Embryonic facial prominence (tissue), 1 donor: Measurements from ENCODE around the gene KRT14.
"Not testable (repeated sequence)": the region's sequence is repeated elsewhere in the genome, so short reads cannot be mapped to it uniquely, and the experiment has no call there.

Source experiments
- DNase-seq: peaks from one replicate; pipeline ENCODE4 v3.0.0-alpha.2; 2016; ENCODE audit errors: extremely low spot score

The KRT14 gene

DNA sequence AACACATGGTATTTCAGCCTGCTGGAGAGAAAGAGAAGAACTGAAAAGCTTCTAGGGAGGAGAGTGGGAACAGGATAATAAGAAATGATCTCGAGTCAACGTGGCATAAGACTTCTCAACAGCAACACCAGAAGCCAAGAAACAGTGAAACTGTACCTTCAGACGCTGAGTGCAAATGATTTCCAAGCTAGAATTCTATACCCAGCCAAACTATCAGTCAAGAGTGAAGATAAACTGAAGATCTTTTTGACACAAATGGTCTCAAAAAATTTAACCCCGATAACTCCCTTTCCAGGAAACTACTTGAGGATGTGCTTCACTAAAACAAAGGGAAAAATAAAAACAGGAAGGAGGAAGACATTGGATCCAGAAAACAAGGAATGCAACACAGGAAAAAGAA, 20.2 kb upstream of the KRT14 start:
- not testable (repeated sequence) for DNase-seq

DNA sequence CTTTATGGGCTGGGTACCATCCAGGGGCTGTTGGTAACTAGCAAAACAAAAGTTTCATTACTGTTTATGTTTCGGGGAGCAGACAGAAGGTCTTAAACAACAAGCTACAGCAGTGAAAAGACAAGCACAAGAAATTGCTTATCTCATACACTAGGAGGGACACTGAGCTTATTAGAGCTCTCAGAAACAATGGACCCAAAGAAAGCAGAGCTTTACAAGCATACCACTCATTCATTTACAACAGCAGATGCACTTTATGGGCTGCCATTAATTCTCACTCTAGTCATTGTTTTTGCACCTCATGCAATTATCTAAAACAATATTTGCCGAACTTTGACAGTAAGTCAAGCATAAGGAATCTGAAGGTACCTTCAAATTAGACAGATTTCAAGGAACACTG, 15.8 kb upstream of the KRT14 start:
- DNase-seq = no peak

DNA sequence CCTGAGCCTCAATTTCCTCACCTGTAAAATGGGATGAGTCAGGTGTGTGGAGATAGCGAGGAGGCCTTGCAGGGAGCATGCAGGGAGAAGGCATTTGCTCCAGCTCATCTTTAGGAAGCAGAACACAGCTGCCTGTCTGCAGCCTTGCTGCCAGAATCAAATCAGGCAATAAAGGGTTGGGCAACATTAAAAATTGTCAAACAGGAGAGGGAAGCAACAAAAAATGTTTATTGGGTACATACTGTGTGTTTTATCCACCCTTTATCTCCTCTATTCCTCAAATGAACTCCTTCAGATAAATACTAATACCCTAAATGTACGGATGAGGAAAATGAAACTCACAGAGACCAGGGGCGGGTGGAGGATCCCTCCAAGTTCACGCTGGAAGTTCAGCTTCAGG, 13.6 kb upstream of the KRT14 start:
- DNase-seq = no peak

DNA sequence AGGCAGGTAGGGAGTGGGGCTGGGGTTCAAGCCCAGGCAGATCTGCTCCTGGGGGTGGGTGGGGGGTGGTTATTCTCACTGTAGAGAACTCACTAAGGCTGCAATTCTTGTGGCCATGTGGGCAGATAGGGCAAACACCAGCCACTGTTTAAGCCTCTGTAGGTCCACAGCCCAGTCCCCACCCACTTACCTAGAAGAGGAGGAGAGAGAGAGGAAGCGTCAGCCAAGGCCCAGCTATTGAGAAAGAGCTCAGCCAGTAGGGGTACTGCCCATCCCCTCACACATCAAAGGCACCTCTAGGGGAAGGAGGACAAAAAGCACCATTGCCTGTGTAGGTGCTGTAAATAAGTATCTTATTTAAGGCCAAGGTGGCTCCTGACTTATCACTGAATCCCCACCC, 13.0 kb upstream of the KRT14 start:
- DNase-seq = no peak

DNA sequence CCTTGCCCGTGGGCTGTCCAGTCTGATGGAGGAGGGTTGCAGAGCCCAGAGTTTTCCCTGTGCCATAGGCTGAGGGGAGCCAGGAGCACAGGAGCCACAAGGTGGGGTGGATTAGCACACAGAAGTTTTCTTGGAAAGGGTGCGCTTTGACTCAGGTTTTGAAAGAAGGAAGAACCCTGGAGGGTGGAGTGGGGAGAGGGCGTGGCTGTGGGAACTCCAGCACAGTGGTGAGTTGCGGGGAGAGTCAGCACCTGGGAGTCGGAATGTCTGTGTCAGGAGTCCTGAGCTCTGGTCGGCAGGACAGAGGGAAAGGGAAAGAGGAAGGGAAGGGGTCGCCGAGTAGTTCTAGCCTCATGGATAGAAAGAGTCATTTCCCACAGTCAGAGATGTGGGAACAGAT, 8.9 kb upstream of the KRT14 start:
- no peak for DNase-seq

DNA sequence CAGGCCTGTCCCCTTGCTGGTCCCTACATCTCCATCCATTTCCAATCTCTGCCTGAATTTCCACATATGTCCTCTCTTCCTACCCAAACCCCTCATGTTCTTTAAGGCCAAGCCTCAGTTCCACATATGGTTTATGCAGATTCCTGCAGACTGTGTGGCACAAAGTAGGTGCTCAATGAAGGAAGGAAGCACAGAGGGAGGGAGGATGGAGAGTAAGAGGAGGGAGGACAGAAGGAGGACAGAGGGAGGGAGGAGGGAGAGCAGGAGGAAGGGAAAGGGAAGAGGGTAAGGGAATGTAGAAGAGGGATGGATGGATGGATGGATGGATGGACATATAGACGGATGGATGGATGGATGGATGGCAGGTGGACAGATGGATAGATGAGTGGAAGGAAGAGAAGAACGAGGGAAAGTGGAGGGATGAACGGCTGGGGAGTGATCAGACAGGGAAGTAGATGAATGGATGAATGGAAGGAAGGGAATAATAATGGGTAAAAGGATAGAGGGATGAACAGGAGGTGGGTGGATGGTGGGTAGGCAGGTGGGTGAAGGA, 7.7 kb upstream of the KRT14 start:
- DNase-seq = no peak

DNA sequence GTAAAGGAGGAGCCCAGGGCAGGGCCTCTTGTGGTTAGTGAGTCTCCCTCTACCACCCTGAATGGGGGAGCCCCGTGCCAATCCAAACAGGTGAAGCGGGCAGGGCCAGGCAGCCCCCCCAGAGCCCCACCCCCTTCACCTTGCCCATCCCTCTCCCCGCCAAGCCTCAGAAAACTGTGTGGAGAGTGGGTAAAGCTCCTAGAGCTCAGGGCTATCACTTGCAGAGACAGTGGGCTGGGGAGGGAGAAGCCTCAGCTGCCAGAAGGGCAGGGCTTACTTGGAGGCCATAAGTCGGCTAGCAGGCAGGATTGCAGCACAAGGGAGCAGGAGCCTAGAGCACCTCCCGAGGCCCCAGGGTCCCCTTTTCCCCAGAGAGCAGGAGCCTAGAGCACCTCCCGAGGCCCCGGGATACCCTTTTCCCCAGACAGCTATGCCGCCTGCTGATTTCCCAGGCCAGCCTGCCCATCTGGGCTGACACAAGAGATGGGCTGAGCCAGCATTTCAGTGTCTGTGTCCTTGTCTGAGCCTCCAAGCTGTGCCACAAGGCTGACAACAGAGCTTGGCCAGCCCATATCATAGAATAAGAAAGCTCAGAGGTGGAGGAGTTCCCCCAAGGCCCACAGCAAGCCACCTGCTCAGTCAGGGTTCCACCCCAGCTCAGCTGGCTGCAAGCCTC, 6.7 kb upstream of the KRT14 start:
- no peak for DNase-seq

DNA sequence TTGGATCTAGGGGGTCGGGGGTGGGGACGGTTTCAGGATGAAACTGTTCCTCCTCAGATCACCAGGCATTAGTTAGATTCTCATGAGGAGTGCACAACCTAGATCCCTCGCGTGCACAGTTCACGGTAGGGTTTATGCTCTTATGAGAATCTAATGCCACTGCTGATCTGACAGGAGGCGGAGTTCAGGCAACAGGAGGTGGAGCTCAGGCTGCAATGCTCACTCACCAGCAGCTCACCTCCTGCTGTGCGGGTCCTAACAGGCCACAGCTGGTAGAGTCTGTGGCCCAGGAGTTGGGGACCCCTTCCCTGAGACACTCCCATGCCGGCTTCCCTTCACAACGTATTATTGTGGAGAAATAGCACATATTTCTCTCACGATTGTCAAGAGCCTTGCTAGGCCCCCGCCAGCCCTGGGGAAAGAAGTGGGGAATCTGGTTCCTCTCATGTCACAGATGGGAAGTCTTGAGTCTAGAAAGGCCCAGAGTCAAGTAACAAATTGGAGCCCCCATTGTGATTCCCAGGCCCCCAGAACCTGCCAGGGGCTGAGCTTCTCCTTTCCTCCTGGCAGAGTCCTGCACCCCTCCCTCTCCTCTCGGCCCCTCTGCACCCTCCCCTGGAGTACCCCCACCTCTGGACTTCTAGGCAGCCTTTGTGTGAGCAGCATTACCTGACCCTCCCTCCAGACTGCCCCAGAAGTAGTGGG, 6.1 kb upstream of the KRT14 start:
- DNase-seq = no peak

DNA sequence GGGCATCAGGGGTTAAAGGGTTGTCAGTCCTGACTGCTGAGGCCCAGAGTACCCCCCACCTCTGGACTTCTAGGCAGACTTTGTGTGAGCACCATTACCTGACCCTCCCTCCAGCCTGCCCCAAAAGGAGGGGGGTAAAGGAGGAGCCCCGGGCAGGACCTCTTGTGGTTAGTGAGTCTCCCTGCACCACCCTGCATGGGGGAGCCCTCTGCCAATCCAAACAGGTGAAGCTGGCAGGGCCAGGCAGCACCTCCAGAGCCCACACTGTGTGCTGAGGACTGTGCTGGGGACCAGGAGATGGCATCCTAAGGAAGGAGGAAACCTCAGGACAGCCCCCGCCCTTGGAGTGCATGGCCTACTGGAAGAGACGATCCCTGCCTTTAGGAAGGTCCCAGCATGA, 2.6 kb upstream of the KRT14 start:
- DNase-seq = no peak

DNA sequence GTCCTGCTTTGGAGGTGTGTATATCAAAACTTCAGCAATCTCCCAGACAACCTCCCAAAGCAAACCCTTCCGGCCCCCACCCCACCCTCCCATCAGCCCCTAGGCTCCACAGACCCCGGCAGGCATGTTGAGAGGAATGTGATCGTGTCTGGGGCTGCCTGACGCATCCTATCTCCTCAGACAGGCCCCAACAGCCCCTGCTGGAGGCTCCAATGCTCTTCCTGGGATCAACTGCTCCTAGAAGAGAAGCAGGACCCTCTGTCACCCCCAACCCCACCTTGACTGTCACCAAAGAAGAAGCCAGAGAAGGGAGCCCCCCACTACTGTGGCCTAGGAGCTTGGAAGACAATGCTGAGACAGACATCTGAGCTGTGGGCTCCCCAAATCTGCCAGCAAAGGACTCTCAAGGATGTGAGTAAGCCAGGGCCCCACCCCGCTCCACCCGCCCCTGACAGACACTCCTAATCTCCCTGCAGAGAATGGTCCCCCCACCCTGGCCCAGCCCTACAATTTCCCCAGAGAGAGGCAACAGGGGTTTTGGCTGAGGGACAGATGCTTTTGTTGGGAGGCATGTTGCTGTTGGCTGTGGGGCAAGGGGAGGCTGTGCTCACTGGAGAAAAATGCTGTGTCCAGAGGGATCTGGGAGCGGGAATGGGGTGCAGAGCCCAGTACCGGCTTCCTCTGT, 1.6 kb upstream of the KRT14 start:
- DNase-seq = no peak

DNA sequence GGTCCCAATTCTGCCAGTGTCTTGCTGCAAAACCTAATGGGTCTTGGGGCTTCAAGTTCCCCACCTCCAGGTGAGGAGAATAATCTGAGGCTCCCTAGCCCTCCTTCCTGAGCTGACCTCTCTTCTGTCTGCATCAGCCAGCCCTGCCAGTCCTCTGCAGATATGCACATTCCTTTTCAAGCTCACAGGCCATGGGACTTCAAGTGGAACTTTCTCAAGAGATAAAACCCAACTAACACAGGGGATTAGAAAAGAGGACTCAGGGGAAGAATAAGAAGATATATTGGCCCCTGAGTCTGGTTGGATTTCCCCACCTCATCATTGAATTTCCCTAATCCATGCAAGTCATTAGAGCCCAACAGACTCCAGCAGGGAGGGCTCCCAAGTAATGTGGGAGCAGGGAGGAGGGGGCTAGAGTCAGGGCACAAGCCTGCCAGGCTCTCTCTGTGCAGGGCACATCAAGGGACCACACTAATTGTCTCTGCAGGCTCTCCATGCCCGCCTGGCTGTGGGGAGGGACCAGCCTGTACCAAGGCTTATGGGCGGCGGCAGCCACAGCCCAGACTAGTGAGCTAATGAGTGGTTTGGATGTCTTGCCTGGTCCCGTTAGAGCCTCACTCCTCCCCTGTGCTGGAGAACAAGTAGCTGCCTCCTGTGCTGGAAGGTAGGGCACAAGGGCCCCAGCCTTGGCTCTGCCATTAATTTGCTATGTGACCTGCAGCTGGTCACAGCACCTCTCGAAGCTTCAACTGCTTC, 1.2 kb downstream of the KRT14 start:
- DNase-seq = no peak

DNA sequence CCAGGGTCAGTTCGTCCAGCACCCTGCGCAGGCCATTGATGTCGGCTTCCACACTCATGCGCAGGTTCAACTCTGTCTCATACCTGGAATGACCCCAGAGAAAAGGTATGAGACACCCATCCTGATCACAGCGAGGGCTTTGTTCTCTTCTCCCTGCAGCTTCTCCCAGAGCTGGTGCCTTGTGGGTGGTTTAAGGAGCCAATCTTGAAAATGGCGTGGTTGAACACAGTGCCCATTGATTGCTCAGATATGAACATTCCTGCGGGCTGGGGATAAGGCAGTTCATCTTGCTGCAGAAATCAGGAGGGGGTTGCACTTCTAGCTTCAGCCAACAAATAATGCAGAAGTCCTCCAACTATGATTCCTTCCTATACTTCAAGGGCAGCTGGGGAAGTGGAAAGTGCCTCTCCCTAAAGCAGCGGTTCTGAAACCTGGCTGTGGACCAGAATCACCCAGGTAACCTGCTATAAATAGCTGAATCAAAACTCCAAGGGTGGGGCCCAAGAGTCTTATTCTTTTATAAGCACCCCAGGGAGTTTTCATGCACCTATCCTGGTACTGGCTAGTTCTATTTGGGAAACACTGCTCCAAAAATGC, 2.3 kb downstream of the KRT14 start:
- DNase-seq = not testable (repeated sequence)

DNA sequence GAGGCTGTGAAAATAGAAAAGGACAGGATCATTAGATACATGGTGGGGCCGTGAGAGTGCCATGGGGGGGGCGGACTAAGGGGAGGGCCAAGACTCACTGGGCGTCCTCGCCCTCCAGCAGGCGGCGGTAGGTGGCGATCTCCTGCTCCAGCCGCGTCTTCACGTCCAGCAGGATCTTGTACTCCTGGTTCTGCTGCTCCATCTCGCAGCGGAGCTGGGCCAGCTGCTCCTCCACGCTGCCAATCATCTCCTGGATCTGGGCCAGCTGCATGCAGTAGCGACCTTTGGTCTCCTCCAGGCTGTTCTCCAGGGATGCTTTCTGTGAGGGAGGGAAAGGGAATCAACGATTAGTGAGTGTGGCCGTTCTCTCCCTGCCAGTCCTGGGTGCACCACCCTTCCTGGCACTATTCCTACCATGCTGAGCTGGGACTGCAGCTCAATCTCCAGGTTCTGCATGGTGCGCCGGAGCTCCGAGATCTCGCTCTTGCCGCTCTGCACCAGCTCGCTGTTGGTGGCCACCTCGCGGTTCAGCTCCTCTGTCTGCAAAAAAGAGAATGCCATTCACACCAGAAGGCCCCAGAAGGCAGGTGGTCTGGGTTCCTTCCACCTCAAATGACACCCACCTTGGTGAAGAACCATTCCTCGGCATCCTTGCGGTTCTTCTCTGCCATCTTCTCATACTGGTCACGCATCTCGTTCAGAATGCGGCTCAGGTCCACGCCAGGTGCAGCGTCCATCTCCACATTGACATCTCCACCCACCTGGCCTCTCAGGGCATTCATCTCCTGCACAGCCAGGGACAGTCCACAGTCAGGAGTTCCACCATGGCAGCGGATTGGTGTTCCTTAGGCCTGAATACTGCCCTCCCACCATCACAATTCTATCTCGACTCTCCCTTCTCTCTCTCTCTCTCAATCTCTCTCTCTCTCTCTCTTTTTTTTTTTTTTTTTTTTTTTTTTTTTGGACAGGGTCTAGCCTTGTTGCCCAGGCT, 3.3 kb downstream of the KRT14 start:
- no peak for DNase-seq

DNA sequence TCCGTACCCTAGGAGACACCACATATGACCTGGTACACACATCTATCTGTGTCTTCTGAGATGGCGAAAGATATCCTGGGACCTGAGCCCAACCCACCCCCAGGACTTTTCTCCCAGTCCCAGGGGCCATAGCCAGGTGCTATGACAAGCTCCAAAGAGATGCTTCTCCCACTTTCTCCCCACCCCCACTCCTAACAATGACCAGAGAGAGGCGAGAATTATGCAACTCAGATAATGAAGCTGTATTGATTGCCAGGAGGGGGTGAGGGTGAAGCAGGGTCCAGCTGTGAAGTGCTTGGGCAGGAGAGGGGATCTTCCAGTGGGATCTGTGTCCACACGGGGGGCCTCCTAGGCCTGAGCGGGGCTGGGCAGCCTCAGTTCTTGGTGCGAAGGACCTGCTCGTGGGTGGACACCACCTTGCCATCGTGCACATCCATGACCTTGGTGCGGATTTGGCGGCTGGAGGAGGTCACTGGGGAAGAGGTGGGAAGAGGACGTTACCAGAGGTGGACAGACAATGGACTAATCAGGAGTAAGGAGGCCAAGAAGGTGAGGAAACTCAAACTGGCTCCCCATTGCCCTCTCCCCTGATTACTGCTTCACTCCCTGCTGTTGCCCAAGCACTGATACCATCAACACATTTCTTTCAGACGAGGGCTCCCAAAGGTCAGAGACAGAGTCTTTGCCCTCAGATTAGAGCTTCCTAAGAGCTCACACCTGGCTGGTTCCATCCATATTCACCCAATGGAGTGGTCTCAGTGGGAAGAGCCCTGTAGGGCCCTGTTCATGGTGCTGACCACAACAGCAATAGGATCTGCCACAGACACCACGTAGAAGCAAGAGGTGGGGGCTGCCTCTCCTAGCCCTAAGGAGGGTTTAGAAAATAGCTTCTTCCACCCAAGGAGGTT, 4.4 kb downstream of the KRT14 start:
- not testable (repeated sequence) for DNase-seq

DNA sequence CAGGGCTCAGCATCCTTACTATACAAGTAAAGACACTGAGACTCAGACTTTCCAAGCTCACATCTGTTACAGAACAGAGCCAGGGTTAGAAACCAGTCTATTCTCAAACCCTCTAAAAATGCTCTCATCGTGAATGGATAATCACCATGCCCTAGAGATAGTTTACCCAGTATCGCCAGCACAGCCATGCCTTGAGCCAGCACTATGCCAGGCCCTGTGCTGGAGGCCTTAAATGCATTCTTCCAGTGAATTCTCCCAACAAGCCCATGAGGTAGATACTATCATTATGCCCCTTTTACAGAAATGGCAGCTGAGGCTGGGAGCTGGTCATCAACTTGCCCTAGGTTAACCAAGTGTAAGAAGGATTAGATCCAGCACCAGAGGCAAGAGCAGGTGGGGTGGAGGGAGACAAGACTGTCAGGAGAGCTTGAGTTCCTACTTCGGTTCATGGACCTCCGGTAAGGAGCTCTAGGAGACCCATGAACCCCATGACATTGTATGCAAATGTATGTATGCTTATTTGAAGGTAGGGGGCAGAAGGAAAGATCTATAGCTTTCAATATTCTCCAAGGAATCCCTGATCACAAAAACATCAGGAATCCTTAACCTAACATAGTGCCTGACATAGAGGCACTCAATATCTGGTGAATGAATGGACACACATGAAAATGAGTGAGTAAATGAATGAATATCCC, 5.2 kb downstream of the KRT14 start:
- DNase-seq = no peak

DNA sequence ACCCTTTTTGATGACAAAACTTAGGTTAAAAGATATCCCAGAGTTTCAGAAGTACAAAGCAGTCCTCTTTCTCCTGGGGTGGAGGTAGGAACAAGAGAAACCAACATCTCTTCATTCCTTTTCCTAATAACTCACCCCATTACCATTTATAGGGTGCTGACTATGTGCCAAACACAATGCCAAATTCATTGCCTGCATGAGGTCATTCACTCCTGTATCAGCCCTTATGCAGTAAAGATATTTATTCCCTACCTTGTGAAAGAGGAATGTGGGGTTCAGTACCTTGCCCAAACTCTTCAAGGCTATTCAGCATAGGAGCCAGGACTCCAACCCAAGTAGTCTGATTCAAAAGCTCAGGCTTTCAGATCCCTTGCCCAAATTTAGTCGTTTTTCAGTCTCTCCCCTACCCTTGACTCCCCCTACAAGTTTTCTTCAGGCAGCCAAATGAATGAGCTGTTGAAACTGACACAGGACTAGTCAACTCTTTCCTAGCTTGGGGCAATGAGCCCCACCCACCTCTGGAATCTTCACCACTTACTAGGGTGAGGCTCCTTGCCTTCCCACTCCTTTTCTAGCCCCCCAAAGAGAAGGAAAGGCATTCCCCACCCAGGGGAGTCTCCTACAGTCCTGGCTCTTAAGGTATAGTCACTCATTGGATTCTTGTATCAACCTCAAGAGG, 5.9 kb downstream of the KRT14 start:
- no peak for DNase-seq

DNA sequence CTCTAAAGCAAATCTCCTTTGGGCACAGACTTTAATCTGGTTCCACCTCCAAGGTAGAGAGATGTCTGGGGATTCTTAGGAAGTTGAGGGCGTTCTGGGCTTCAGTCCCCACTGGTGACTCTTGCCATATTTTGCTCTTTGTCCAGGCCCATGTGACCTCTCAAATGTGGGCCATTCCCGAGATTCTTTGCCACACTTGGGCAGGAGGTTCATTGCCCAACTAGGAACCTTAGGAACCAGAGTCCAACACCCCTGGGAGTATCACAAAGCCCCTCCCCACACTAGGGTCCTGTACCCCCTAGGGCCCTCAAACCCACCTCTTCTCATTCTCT, 6.5 kb downstream of the KRT14 start:
- DNase-seq = no peak

DNA sequence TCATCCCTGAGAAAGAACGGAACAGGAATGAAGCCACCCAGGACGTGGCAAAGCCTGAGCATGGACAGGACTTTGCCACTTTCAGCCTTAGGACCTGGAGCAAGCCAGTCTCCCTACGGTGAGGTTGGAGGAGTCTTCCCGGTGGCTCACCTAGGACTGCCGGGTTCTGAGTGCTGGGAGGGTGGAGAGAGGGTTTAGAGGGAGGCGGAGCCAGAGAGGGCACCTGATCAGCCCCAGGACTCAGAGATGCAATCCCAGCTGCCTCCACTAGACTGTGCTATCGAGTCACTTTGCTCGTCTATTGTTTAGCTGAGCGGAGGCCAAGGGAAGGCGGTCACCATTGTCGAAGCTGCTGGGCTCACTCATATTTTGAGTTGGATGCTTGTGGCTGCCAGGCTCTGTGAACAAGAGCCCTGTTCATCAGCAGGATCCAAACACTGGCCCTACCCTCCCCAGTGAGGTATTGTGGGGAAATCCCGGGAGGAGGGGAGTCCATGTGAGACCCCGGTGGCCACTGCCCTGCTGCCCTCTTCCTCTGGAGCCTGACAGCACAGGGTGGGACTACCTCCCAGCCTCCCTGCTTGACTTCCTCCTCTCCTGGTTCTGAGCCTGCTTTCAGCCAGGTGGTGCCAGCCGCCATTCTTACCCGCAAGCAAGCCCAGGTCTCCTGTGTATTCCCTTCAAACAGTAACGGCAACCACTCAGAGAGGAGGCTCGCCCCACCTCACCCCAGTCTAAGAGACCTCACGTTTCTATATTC, 7.0 kb downstream of the KRT14 start:
- DNase-seq = no peak
